Measurements from ENCODE around the gene CD47.

- TF ChIP-seq, protein P1, sequence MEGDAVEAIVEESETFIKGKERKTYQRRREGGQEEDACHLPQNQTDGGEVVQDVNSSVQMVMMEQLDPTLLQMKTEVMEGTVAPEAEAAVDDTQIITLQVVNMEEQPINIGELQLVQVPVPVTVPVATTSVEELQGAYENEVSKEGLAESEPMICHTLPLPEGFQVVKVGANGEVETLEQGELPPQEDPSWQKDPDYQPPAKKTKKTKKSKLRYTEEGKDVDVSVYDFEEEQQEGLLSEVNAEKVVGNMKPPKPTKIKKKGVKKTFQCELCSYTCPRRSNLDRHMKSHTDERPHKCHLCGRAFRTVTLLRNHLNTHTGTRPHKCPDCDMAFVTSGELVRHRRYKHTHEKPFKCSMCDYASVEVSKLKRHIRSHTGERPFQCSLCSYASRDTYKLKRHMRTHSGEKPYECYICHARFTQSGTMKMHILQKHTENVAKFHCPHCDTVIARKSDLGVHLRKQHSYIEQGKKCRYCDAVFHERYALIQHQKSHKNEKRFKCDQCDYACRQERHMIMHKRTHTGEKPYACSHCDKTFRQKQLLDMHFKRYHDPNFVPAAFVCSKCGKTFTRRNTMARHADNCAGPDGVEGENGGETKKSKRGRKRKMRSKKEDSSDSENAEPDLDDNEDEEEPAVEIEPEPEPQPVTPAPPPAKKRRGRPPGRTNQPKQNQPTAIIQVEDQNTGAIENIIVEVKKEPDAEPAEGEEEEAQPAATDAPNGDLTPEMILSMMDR (IDR thresholded peaks at IDR 0.05), result no peak
- no peak for TF ChIP-seq POLR2A (IDR thresholded peaks at IDR 0.05)
Measured at GRCh38 chr3:108092501-108092900, 1.7 kb upstream of the CD47 start.
